Measurements from ENCODE around the gene PLK3. TPM values are rescaled to one million over a fixed set of nuclear protein-coding genes. Genes with fewer than 3 reads are reported as not detected.
A peak's percentile ranks its signal among the peaks of the same experiment; 100 is the strongest.

Gene PLK3
- total RNA-seq, 1 donor from 2014 or later, result 17.2 TPM

GRCh38 chr1:44775078-44775929 is 24.9 kb upstream of the PLK3 start, which contains the start of gene RPS8:
RPS8 (plus strand) TSS chr1:44775540; CDS start chr1:44775597, 57 bp downstream.
- DNase-seq (ENCODE audit: low spot score), result peak; percentile 84
- Mint-ChIP-seq H3K4me1 (ENCODE audit: unreplicated experiment) (peaks cover 22% of the 10 kb centered on the region), H3K36me3 (ENCODE audit: low read depth, unreplicated experiment) (peaks cover 25% of the 10 kb centered on the region), H3K27ac (ENCODE audit: unreplicated experiment) (peak within 1 kb of the TSS; percentile 97), H3K27me3 (ENCODE audit: unreplicated experiment) (peaks cover 10% of the 10 kb centered on the region), H3K9me3 (ENCODE audit: unreplicated experiment) (no peaks in the 10 kb centered on the region), H3K4me3 (ENCODE audit: unreplicated experiment) (peak within 1 kb of the TSS; percentile 97)
- TF ChIP-seq, protein P1, sequence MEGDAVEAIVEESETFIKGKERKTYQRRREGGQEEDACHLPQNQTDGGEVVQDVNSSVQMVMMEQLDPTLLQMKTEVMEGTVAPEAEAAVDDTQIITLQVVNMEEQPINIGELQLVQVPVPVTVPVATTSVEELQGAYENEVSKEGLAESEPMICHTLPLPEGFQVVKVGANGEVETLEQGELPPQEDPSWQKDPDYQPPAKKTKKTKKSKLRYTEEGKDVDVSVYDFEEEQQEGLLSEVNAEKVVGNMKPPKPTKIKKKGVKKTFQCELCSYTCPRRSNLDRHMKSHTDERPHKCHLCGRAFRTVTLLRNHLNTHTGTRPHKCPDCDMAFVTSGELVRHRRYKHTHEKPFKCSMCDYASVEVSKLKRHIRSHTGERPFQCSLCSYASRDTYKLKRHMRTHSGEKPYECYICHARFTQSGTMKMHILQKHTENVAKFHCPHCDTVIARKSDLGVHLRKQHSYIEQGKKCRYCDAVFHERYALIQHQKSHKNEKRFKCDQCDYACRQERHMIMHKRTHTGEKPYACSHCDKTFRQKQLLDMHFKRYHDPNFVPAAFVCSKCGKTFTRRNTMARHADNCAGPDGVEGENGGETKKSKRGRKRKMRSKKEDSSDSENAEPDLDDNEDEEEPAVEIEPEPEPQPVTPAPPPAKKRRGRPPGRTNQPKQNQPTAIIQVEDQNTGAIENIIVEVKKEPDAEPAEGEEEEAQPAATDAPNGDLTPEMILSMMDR (IDR thresholded peaks at IDR 0.05; ENCODE audit: unreplicated experiment), result no peak

DNA sequence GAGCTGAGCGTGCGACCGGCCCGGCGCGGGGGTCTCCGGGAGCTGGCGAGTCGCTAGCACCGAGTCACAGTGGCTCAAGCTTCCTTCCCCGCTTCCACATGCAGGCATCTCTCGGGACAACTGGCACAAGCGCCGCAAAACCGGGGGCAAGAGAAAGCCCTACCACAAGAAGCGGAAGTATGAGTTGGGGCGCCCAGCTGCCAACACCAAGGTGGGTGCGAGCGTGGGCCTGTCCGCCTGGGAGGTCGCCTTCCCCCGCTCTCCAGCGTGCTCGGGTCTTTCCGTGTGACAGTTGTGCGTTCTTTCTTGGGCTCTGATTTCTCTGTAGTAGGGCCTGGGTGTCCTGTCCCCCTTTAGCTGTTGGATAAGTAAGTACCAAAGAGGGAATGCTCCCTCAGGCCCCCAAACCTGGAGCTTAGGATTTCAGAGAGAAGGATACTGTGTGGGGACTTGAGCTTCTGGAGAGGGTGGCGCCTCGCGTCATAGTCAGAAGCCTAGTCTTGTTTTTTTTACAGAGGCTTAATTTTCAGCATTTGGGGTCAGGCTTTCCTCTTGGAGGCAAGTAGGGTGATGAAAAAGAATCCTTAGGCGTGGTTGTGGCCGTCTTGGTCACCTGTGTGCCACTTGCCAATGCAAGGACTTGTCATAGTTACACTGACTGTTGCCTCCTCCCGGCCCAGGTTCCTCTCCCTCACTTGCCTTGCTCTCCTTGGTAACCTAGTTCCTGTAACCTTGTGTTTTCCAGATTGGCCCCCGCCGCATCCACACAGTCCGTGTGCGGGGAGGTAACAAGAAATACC is 24.0 kb upstream of the PLK3 start:
- Mint-ChIP-seq H3K4me3 (ENCODE audit: unreplicated experiment) (peak overlapping the region; percentile 97), H3K27me3 (ENCODE audit: unreplicated experiment) (peaks cover 10% of the 10 kb centered on the region), H3K4me1 (ENCODE audit: unreplicated experiment) (peaks cover 22% of the 10 kb centered on the region), H3K36me3 (ENCODE audit: low read depth, unreplicated experiment) (peaks cover 27% of the 10 kb centered on the region), H3K27ac (ENCODE audit: unreplicated experiment) (peak overlapping the region; percentile 70), H3K9me3 (ENCODE audit: unreplicated experiment) (no peaks in the 10 kb centered on the region)
- no peak for DNase-seq (ENCODE audit: low spot score)
- TF ChIP-seq, protein P1 (IDR thresholded peaks at IDR 0.05; ENCODE audit: unreplicated experiment), result no peak

GRCh38 chr1:44776730-44777068 is 23.5 kb upstream of the PLK3 start:
- Mint-ChIP-seq H3K9me3 (ENCODE audit: unreplicated experiment) (no peaks in the 10 kb centered on the region), H3K4me3 (ENCODE audit: unreplicated experiment) (peak overlapping the region; percentile 97), H3K36me3 (ENCODE audit: low read depth, unreplicated experiment) (peaks cover 32% of the 10 kb centered on the region), H3K4me1 (ENCODE audit: unreplicated experiment) (peaks cover 22% of the 10 kb centered on the region), H3K27me3 (ENCODE audit: unreplicated experiment) (peaks cover 12% of the 10 kb centered on the region), H3K27ac (ENCODE audit: unreplicated experiment) (peak overlapping the region; percentile 70)
- DNase-seq (ENCODE audit: low spot score), result no peak
- TF ChIP-seq, protein P1 (IDR thresholded peaks at IDR 0.05; ENCODE audit: unreplicated experiment), result no peak

GRCh38 chr1:44777547-44777946 is 22.6 kb upstream of the PLK3 start:
- DNase-seq (ENCODE audit: low spot score), result no peak
- H3K4me1 Mint-ChIP-seq (ENCODE audit: unreplicated experiment), result peaks cover 22% of the 10 kb centered on the region
- H3K9me3 Mint-ChIP-seq (ENCODE audit: unreplicated experiment), result no peaks in the 10 kb centered on the region
- peaks cover 32% of the 10 kb centered on the region for H3K36me3 Mint-ChIP-seq (ENCODE audit: low read depth, unreplicated experiment)
- TF ChIP-seq, protein P1 (IDR thresholded peaks at IDR 0.05; ENCODE audit: unreplicated experiment), result no peak
- H3K4me3 Mint-ChIP-seq (ENCODE audit: unreplicated experiment), result peak overlapping the region; percentile 97
- peak overlapping the region; percentile 87 for H3K27ac Mint-ChIP-seq (ENCODE audit: unreplicated experiment)
- peaks cover 13% of the 10 kb centered on the region for H3K27me3 Mint-ChIP-seq (ENCODE audit: unreplicated experiment)

All from endothelial cell (in vitro differentiated cells).